HG03097 (cell line): ENCODE measurements around the gene SLC1A3.
"Not testable (repeated sequence)": the region's sequence is repeated elsewhere in the genome, so short reads cannot be mapped to it uniquely, and the experiment has no call there.

Experiments
- ATAC-seq: cut with Tn5 transposase; IDR thresholded peaks from one replicate; pipeline ENCODE4 v1.9.1; 2021; ENCODE audit not compliant: unreplicated experiment, low FRiP score

SLC1A3 gene

GRCh38 chr5:36630201-36631145, 24.1 kb downstream of the SLC1A3 start:
- ATAC-seq = no peak

- no peak for ATAC-seq
These were observed 24.7 kb downstream of the SLC1A3 start for GRCh38 chr5:36631154-36631553.

- no peak for ATAC-seq
These were observed 25.4 kb downstream of the SLC1A3 start for GRCh38 chr5:36631620-36632362.

GRCh38 chr5:36632363-36632664, 25.9 kb downstream of the SLC1A3 start:
- ATAC-seq = no peak

GRCh38 chr5:36635721-36636390, 29.4 kb downstream of the SLC1A3 start:
- ATAC-seq = no peak

- ATAC-seq = no peak
These were observed 30.7 kb downstream of the SLC1A3 start for GRCh38 chr5:36637101-36637500.

GRCh38 chr5:36637516-36637915, 31.1 kb downstream of the SLC1A3 start:
- no peak for ATAC-seq

GRCh38 chr5:36638056-36638455, 31.6 kb downstream of the SLC1A3 start:
- ATAC-seq = no peak

GRCh38 chr5:36640949-36641348, 34.5 kb downstream of the SLC1A3 start:
- no peak for ATAC-seq

- ATAC-seq = no peak
These were observed 35.0 kb downstream of the SLC1A3 start for GRCh38 chr5:36641431-36641830.

- ATAC-seq = no peak
These were observed 35.7 kb downstream of the SLC1A3 start for GRCh38 chr5:36642089-36642488.

- no peak for ATAC-seq
These were observed 36.8 kb downstream of the SLC1A3 start for GRCh38 chr5:36643162-36643561.

GRCh38 chr5:36643841-36644240, 37.4 kb downstream of the SLC1A3 start:
- ATAC-seq = not testable (repeated sequence)

- ATAC-seq = no peak
These were observed 38.3 kb downstream of the SLC1A3 start for GRCh38 chr5:36644727-36645126.

GRCh38 chr5:36646100-36646499, 39.7 kb downstream of the SLC1A3 start:
- no peak for ATAC-seq

- no peak for ATAC-seq
These were observed 40.2 kb downstream of the SLC1A3 start for GRCh38 chr5:36646507-36647023.

- no peak for ATAC-seq
These were observed 40.6 kb downstream of the SLC1A3 start for GRCh38 chr5:36647046-36647445.

GRCh38 chr5:36648426-36648825, 42.0 kb downstream of the SLC1A3 start:
- no peak for ATAC-seq

GRCh38 chr5:36651761-36652685, 45.6 kb downstream of the SLC1A3 start:
- ATAC-seq = no peak
